Stimulated activated CD4-positive, alpha-beta T cell treated with anti-CD3 and anti-CD28 coated beads, Interleukin-4, amount 100 ng/mL, for 48 hours (primary cell): ENCODE data around the gene TBC1D8.

Experiments
- DNase-seq, 2 donors: peaks; one replicate each; pipeline ENCODE4 v3.0.0-alpha.2; 2020; ENCODE audit warnings: low read depth in 2 of 2

Gene TBC1D8

GRCh38 chr2:101111917-101112771 lies 39.0 kb downstream of the TBC1D8 start:
- no peak for DNase-seq

- no peak for DNase-seq
Measured at GRCh38 chr2:101111262-101111838, 39.8 kb downstream of the TBC1D8 start.

- no peak for DNase-seq
Measured at GRCh38 chr2:101109451-101110118, 41.6 kb downstream of the TBC1D8 start.

- no peak for DNase-seq
Measured at GRCh38 chr2:101108357-101108756, 42.8 kb downstream of the TBC1D8 start.

GRCh38 chr2:101107241-101107640 lies 43.9 kb downstream of the TBC1D8 start:
- no peak for DNase-seq

- DNase-seq: no peak
Measured at GRCh38 chr2:101106453-101107181, 44.6 kb downstream of the TBC1D8 start.

GRCh38 chr2:101105654-101106053 lies 45.5 kb downstream of the TBC1D8 start:
- DNase-seq: no peak

GRCh38 chr2:101097638-101098037 lies 53.5 kb downstream of the TBC1D8 start:
- no peak for DNase-seq

- DNase-seq: no peak
Measured at GRCh38 chr2:101096619-101097142, 54.5 kb downstream of the TBC1D8 start.

GRCh38 chr2:101094351-101094750 lies 56.8 kb downstream of the TBC1D8 start:
- DNase-seq: no peak

GRCh38 chr2:101089942-101090799 lies 61.0 kb downstream of the TBC1D8 start:
- DNase-seq: no peak

GRCh38 chr2:101089419-101089818 lies 61.8 kb downstream of the TBC1D8 start:
- DNase-seq: peak in 1 of 2 donors; percentile 2

- no peak for DNase-seq
Measured at GRCh38 chr2:101087638-101088037, 63.5 kb downstream of the TBC1D8 start.

- no peak for DNase-seq
Measured at GRCh38 chr2:101083613-101084012, 67.6 kb downstream of the TBC1D8 start.

GRCh38 chr2:101082998-101083397 lies 68.2 kb downstream of the TBC1D8 start:
- DNase-seq: no peak

GRCh38 chr2:101081375-101081907 lies 69.7 kb downstream of the TBC1D8 start:
- DNase-seq: no peak

- no peak for DNase-seq
Measured at GRCh38 chr2:101080211-101081068, 70.7 kb downstream of the TBC1D8 start.

- DNase-seq: no peak
Measured at GRCh38 chr2:101076581-101076980, 74.6 kb downstream of the TBC1D8 start.

GRCh38 chr2:101064868-101065549 lies 86.2 kb downstream of the TBC1D8 start:
- no peak for DNase-seq
